Spinal cord (tissue), 10 donors: ENCODE measurements around the gene MYO19. TPM values are rescaled to one million over a fixed set of nuclear protein-coding genes. Genes with fewer than 3 reads are reported as not detected.
"Not testable (repeated sequence)": the region's sequence is repeated elsewhere in the genome, so short reads cannot be mapped to it uniquely, and the experiment has no call there.

Experiments
- DNase-seq, 6 donors: peaks; one replicate each; pipeline versions ENCODE4 v3.0.0 to v3.0.0-alpha.2; 2013 to 2015; ENCODE audit warnings: low spot score in 6 of 6, low read depth in 4 of 6
- H3K27ac ChIP-seq: one replicate; pipeline ENCODE4 v1.5.1; 2013; ENCODE audit warnings: low read depth, low read length, control low read depth
- H3K27me3 ChIP-seq: one replicate; pipeline ENCODE4 v1.6.1; 2013; ENCODE audit warnings: low read length; ENCODE audit not compliant: control insufficient read depth, insufficient read depth
- H3K36me3 ChIP-seq: one replicate; pipeline ENCODE4 v1.6.1; 2013; ENCODE audit warnings: low read length; ENCODE audit not compliant: control insufficient read depth, insufficient read depth
- H3K4me1 ChIP-seq: one replicate; pipeline ENCODE4 v1.6.1; 2013; ENCODE audit warnings: low read length; ENCODE audit not compliant: control insufficient read depth, insufficient read depth
- H3K4me3 ChIP-seq: one replicate; pipeline ENCODE4 v1.5.1; 2013; ENCODE audit warnings: low read depth, low read length, control low read depth
- H3K9me3 ChIP-seq: one replicate; pipeline ENCODE4 v1.6.1; 2013; ENCODE audit warnings: low read length; ENCODE audit not compliant: control insufficient read depth, insufficient read depth
- WGBS: methylation state at CpG from one replicate; pipeline ENCODE4 v1.1.5; 2013; ENCODE audit warnings: missing lambda C conversion rate; ENCODE audit not compliant: insufficient coverage; 5-methylcytosine and 5-hydroxymethylcytosine counted together
- polyA plus RNA-seq, 2 donors: library from polyadenylated mRNA; unstranded; fragments of 120-200 nt; gene quantifications; one replicate each; pipeline ENCODE4 v1.2.1, GENCODE V29; 2013; ENCODE audit not compliant: insufficient read length in 2 of 2
- total RNA-seq, 2 donors: library from RNA; depleted of rRNA in 1 of 2; stranded (reverse); fragments of 120-200 nt in 1 of 2; fragments of >200 nt in 1 of 2; gene quantifications; one replicate each; pipeline versions ENCODE4 v1.2.3 to v1.2.4, GENCODE V29; 2013 to 2014
- donor health status: healthy.

The MYO19 gene
- total and polyA plus RNA-seq, 4 donors = 29.0 to 46.8 (median 36.2) TPM

DNA sequence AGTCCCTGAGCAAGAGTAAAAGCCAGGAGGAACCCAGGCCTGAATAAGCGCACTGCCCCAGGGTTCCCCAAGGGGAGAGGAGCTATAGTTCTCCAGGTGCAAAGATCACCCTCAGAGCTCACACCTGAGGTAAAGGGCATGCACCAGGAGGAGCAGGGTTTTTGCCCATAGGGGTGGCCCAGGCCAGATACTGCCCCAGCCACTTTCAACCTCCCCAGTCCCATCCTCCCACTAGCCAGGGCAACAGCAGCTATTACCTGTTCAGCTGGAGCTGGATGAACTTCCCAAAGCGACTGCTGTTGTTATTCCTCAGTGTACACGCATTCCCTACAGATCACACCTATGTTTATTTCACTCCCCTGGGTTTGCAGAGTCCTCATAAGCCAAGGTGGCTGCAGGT, 19.8 kb downstream of the MYO19 start:
- Histone ChIP-seq H3K4me3 (no peak overlapping the region), H3K4me1 (no peaks in the 10 kb centered on the region), H3K9me3 (no peaks in the 10 kb centered on the region), H3K27ac (no peak overlapping the region), H3K36me3 (peaks cover 41% of the 10 kb centered on the region), H3K27me3 (no peaks in the 10 kb centered on the region)
- no peak for DNase-seq
- 100% methylated on average over 3 of the region's 3 CpGs for WGBS

DNA sequence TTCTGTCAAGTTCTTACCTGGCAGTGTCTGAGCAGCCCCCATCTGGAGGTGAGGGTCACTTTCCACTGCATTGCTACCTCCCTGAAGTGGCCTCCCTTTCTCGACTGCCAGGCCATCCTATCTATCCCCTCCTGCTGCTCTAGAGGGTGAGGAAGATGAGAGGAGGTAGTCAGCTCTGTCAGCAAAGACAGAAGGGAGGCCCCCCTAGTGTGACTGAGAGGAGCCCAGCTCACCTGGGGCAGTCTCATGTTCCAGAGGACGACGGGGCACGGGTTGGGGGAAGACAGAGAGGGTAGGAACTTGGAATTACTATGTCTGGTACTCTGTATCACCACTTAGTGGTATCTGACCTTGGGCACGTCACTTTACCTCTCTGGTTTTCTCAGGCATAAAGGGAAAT, 22.0 kb downstream of the MYO19 start:
- H3K4me1 ChIP-seq = no peaks in the 10 kb centered on the region
- H3K27ac ChIP-seq = no peak overlapping the region
- H3K9me3 ChIP-seq = no peaks in the 10 kb centered on the region
- no peaks in the 10 kb centered on the region for H3K27me3 ChIP-seq
- no peak overlapping the region for H3K4me3 ChIP-seq
- peaks cover 43% of the 10 kb centered on the region for H3K36me3 ChIP-seq
- no peak for DNase-seq
- 100% methylated on average over 3 of the region's 5 CpGs for WGBS

DNA sequence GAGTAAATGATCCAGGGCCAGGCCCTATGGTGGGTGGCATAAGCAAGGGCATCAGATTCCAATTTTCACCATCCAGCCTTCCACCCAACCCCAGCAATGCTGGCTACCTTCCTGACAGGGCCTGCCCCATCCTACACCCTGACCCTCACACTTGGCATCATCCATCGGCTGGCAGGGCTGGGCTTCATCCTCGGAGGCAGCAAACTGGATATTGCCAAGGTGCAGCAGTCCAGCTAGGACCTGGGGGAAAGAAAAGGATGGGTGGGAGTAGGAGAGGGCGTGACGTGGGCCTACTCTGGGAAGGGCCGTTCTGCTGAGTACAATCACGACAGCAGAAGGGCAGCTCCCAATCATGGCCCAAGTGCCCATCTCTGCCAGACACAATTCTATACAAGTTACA, 23.5 kb downstream of the MYO19 start:
- H3K27ac ChIP-seq = no peak overlapping the region
- no peaks in the 10 kb centered on the region for H3K4me1 ChIP-seq
- H3K27me3 ChIP-seq = no peaks in the 10 kb centered on the region
- no peak overlapping the region for H3K4me3 ChIP-seq
- DNase-seq = no peak
- H3K36me3 ChIP-seq = peaks cover 52% of the 10 kb centered on the region
- H3K9me3 ChIP-seq = no peaks in the 10 kb centered on the region
- WGBS = 96% methylated on average over 4 of the region's 6 CpGs

DNA sequence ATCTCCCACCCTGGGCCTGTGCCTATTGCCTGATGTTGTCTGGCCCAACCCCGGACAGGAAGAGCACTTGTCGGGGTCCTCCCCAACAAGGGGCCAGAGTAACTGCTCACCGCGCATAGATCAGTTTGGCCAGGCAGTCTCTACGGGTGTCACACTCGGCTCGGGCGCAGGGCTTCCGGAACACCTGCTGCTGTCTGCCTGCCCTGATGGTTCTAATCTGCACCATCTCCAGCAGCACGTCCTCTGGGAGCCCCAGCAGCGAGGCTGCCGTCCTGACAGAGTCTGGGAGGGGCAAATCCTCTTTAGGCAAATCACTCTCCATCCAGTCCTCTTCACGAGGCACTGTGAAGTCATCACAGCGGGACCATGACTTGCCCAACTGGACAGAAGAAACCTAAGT, 24.0 kb downstream of the MYO19 start:
- no peak overlapping the region for H3K27ac ChIP-seq
- H3K4me1 ChIP-seq = no peaks in the 10 kb centered on the region
- 91% methylated on average over 14 of the region's 14 CpGs for WGBS
- peaks cover 57% of the 10 kb centered on the region for H3K36me3 ChIP-seq
- no peak overlapping the region for H3K4me3 ChIP-seq
- no peaks in the 10 kb centered on the region for H3K27me3 ChIP-seq
- DNase-seq = no peak
- no peaks in the 10 kb centered on the region for H3K9me3 ChIP-seq

DNA sequence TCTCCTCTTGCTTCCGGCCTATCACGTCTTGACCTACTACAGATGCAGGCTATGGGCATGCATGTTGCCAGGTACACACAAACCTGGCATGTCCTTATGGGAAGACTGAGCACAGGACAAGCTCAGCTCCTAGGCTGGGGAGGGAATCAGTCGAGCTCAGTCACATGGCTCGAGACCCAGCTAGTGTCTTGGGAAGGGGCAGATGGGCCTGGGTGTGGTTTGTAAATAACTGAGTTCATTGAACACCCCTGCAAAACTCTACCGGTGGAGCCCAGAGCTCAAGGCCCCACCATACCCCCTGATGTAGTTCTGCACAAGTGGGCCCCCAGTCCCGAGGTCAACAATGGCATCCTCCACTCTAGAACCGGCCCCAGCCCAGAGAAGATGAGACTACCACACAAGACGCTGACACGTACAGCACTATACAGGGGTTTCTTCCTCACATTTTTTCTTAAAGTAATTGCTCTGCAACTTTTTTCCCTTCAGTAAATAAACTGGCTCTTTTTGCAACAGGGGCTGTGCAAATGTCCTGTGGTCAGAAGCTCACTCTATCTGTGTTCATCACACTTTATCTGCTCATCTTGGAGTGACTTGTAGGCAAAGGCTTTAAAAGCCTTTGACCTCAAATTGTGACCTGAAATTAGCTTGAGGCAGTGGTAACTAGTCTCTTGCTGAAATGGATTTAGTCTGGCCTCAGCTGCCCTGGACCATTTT, 25.2 kb downstream of the MYO19 start:
- 92% methylated on average over 7 of the region's 9 CpGs for WGBS
- Histone ChIP-seq H3K4me1 (no peaks in the 10 kb centered on the region), H3K27me3 (no peaks in the 10 kb centered on the region), H3K4me3 (no peak overlapping the region), H3K9me3 (no peaks in the 10 kb centered on the region), H3K36me3 (peaks cover 60% of the 10 kb centered on the region), H3K27ac (no peak overlapping the region)
- no peak for DNase-seq

DNA sequence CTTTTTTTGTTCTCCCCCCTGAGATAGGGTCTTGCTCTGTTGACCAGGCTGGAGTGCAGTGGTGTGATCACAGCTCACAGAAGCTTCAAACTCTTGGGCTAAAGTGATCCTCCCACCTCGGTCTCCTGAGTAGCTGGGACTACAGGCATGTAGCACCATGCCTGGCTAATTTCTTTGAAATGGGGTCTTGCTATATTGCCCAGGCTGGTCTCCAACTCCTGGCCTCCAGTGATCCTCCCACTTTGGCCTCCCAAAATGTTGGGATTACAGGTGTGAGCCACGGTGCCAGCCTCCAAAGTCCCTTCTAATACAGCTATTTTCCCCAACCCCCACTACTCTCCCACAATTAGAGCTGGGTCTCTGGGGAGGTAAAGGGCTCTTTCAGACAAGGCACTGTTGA, 26.2 kb downstream of the MYO19 start:
- H3K4me1 ChIP-seq, H3K9me3 ChIP-seq, DNase-seq, H3K27ac ChIP-seq, H3K4me3 ChIP-seq, H3K27me3 ChIP-seq: not testable (repeated sequence)
- no CpG with 5 or more reads among the region's 2 CpGs for WGBS
- H3K36me3 ChIP-seq = peaks cover 66% of the 10 kb centered on the region

DNA sequence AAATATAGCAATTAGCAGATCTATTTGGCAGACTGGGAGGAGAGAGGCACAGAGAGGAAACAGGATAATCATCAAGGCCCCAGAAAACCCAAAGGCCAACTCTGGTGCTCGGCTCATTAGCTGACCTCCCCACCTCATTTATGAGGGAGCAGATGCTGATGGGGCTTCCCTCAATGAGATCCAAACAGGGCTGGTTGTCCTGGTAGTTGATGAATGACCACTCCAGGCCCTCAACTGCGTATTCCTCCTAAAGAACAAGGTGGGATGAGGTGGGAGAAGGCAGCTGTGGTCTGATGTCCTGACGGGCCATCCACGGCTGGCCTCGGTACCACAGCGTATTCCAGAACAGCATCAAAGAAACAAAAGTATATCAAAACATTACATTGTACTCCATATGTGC, 27.4 kb downstream of the MYO19 start:
- H3K9me3 ChIP-seq = no peaks in the 10 kb centered on the region
- no peak for DNase-seq
- H3K4me3 ChIP-seq = no peak overlapping the region
- no peaks in the 10 kb centered on the region for H3K4me1 ChIP-seq
- peaks cover 67% of the 10 kb centered on the region for H3K36me3 ChIP-seq
- no peak overlapping the region for H3K27ac ChIP-seq
- H3K27me3 ChIP-seq = no peaks in the 10 kb centered on the region
- WGBS = no CpG with 5 or more reads among the region's 6 CpGs

DNA sequence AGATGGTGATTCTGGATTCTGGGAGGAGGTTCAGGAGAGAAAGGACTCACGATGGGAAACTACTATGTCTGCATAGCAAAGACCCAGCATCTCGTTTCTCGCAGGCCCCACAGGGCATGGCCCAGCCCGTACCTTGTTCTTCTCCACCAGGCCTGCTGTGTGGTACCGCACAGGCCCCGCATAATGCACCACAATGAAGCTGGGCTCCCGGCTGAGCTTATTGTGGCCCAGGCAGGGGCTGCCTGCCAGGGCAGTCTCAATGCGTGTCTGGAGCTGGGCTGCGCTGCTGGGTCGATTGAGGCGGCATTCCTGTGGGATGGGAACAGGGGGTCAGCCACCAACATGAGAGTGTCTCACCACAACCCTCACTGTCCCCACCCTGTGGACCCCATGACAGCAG, 27.8 kb downstream of the MYO19 start:
- Histone ChIP-seq H3K4me3 (no peak overlapping the region), H3K27me3 (no peaks in the 10 kb centered on the region), H3K9me3 (no peaks in the 10 kb centered on the region), H3K27ac (no peak overlapping the region), H3K36me3 (peaks cover 69% of the 10 kb centered on the region), H3K4me1 (no peaks in the 10 kb centered on the region)
- DNase-seq = no peak
- 95% methylated on average over 9 of the region's 11 CpGs for WGBS

DNA sequence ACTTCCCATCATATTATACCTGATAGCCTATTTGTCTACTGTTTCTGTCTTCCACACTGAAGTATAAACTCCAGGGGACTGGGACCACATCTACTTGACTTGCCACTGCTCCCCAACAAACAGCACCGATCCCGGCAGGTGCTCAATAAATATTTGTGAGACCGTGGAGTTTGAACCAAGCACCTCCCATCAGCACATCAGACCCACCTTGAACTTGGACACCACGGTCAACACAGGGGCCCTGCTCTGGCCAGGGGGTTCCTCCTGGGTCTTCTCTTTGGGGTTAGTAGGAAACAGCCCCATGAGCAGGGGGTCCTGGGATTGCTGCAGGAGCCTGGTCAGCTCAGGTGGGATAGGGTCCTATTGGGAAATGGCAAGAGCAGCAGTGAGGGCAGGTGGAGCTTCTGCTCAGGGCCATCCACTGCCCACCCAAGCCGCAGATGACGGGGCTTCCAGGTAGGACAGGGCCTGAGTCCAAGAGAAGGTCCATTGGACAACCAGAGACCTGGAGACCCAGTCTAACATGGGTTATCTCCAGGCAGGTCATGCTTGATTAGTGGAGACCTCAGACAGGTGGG, 28.3 kb downstream of the MYO19 start:
- Histone ChIP-seq H3K9me3 (no peaks in the 10 kb centered on the region), H3K36me3 (peaks cover 71% of the 10 kb centered on the region), H3K4me1 (no peaks in the 10 kb centered on the region), H3K27me3 (no peaks in the 10 kb centered on the region), H3K4me3 (no peak overlapping the region), H3K27ac (no peak overlapping the region)
- WGBS = 100% methylated on average over 2 of the region's 6 CpGs
- DNase-seq = no peak

DNA sequence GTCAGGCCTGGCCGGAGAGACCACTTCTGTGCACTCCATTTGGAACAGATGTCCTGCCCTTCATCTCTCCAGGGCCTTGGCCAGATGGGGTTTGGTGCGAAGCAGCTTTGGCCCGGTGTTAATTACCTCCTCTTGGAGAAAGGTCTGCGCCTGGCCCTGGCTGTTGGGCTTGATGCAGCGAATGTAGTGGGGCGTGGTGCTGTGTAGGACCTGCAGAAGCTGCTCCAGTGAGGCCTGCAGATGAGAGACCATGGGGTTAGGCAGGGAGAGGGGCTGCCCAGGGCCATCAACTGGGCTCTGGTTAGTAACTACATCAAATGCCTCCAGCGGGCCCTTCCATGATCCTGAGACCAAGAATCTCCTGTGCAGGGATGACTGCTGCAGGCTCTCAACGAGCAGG, 29.5 kb downstream of the MYO19 start:
- no peak overlapping the region for H3K27ac ChIP-seq
- no peaks in the 10 kb centered on the region for H3K4me1 ChIP-seq
- H3K36me3 ChIP-seq = peaks cover 69% of the 10 kb centered on the region
- no peak overlapping the region for H3K4me3 ChIP-seq
- no peaks in the 10 kb centered on the region for H3K9me3 ChIP-seq
- DNase-seq = no peak
- WGBS = 93% methylated on average over 8 of the region's 8 CpGs
- H3K27me3 ChIP-seq = no peaks in the 10 kb centered on the region
